DMS153 (cell line): ENCODE measurements around the gene TFPI2.

Experiments
- DNase-seq: peaks from one replicate; lab custom pipeline; 2025; lab: John Stamatoyannopoulos, UW

The TFPI2 gene

DNA sequence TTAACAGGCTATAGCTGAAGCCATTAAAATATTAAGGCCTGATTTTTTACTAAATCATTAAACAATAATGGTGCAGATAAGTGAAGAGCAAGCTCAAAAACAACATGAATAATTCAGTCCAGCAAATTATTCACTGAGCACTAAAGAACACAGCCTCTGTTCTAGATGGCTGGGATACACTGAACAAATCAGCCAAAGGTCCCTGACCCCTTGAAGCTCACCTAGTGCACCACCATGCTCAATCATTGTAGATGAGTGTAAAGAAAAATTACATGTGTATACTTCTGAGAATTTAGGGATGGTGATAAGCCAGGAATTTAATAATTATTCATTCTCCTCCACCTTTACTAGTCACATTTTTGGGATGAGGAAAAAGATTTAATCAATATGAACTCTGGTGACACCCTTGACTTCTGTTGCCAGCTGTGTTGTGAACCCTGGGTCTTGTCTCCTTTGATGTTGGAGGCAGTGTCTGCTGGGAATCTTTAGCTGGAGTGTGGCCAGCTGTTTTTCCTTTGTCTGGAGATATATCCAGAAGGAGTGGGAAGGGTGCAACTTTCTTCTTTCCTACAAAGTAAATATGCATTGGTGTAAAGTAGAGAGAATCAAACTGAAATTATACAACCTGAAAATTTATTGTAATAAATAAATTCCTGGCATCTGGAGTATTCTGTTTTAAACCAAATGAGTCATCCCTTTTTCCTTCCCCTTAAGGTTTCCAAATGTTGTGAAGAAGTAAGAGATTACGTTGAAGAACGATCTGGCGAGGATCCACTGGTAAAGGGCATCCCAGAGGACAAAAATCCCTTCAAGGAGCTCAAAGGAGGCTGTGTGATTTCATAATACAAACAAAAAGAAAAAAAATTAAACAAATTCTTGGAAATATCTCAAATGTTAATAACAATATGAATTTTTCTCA lies 19.8 kb upstream of the TFPI2 start:
- DNase-seq, result no peak

DNA sequence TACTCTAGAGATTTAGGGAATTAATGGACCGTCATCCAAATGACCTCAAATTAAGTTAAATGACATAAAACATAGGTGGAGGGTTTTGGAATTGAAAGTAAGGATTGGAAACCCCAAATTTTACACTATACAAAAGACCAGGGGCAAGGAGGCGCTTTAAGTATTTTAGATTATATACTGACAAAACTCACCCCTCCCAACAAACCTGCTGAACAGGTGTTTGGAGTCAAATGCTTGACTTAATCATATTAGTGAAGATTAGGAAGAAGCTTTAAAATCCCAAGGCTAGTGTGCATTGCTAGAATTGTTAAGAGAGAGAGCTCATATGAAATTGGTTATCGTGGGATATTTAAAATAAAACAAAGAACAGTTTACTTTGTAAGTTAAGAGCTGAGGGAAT lies 15.7 kb upstream of the TFPI2 start, which contains the start of gene GNGT1:
TSS of gene GNGT1 (plus strand) at position 301 of the 400 bp plus-strand sequence. CDS start 180 bp downstream, outside the sequence.
- no peak for DNase-seq

DNA sequence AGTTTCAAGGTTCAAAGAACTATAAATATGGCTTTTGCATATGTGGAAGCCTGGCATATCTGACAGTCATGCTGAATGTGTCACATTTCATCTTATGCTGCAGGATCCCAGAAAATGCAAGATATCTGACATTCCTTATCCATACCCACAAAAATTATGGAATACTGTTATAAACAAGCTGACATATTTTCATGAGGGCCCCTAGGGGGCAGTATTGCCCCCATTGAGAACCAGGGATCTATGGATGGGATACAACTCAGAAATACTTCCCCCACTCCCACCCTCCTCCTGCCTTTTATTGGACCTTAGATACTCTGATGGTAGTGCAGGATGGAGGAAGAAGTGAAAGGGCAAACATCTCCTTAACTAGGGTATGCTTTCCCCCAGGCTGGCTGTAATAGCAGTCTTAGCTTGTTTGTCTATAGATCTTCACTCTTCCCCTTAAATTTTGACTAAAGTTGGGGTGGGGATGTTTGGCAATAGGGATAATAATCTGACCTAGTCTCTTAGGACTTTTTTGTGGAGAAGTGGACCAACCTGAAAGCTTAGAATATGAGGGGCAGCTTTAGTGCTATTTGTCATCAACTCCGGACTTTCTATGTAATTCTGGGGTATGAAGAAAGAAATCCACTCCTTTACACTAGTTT lies 12.3 kb upstream of the TFPI2 start:
- DNase-seq, result no peak

DNA sequence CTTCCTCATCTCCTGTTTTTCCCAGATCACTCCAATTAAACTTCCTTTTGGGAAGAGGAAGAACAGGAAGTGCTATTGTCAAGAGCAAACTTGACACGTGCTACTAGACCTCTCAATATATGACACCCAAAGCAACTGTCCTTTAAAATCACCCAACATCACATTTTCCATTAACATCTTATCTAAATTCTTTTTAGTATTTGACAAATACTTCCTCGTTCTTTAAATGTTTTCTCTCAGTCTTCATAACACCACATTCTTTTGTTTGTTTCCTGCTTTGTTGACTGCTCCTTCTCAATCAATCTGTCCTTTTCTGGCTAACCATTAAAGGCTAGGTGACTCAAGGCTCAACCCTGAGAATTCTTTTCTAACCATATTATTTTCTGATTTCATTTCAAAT lies 7.1 kb upstream of the TFPI2 start:
- no peak for DNase-seq

DNA sequence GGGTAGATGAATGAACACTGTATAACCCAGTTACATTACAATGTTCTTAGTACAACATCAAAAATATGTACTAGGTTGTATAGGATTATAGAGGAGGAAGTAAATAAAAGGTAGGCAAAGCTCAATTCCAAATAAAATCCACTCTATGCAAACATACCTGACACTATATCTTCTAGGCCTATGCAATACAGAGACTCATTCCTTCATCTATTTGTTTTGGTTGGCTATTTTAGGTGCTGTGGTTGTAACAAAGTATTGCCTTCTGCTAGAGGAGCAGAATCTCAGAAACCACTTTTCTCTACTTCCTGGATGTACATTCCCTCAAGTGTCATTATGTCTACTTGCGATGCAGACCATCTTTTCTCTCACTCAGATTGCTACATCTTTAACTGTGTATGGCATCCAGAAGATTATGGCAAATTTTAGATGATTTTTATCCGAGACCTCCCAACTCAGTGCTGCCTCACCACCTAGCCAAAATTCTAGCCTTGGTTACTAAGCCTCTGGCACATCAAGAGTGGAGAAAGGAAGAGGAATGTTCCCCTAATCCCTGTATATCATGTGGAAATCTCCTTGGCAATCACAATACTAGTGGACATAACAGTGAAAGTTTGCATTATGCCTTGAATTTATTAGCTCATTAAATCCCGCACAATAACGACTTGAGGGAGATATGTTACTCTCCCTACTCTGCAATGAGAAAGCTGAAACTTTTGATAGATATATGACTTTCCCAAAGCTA lies 5.5 kb upstream of the TFPI2 start:
- DNase-seq, result no peak

DNA sequence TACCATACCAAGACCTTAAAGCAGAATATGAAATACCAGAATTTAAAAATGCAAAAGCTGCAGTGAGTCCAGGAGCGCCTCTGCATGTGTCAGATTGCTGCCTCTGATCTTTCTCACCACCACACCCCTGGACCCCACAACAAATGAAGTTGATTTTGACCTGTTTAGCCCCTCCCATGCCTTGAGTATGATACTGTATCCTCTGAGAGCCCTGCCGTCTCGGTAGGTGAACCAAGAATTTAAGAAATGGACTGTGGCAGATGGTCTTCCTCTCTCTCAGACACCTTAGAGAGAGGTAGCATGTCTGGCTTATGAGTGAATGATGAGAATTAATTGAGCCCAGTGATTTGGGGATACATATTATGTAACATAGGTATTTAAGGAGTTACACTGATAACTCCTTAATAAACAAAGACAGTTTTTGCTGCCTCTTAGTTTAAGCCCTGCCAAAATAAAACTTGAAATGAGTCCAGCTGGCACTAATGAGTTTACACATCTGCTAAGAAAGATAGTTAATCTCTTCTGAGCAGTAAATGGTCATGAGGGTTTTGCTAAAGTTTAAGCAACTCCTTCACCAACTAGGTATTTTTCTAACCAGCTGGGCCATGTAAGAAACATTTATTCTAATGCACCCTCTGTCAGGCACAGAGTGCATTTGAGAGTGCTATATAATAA lies 4.5 kb upstream of the TFPI2 start:
- DNase-seq, result no peak

DNA sequence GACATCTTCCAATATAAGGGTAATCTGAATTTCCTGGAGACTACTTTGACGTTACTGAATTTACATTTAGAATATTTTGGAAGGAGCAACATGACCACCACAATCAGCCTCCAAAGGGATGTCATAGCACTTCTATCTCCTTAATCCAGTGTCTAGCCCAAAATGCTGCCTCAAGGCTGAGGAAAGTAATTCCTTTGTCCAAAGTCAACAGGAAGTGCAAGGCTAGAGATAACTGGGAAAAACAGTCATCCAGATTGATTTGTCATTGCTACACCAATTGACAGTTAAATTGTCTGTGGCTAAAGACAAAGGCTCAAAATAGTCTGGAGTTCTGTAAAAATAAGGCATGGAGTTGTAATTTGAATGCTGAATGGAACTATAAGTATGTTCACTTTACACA lies 3.9 kb upstream of the TFPI2 start:
- no peak for DNase-seq

DNA sequence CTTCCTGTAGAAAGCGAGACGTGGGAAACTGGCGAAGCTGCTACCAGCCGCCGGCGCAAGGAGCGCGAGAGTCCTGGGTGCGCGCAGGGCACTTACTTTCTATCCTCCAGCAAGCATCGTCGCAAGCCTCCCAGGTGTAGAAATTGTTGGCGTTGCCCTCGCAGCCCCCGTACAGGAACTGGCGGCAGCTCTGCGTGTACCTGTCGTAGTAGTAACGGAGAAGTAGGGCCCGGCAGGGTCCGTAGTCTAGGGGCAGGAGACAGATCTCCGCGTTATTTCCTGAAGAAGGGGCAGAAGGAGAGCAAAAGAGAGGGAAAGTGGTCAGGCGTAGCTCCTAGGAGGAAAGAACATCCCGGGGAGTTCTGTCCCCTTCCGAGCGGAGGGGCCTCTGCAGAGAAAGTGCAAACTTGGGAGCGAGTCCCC lies 501 bp downstream of the TFPI2 start:
- DNase-seq, result no peak

DNA sequence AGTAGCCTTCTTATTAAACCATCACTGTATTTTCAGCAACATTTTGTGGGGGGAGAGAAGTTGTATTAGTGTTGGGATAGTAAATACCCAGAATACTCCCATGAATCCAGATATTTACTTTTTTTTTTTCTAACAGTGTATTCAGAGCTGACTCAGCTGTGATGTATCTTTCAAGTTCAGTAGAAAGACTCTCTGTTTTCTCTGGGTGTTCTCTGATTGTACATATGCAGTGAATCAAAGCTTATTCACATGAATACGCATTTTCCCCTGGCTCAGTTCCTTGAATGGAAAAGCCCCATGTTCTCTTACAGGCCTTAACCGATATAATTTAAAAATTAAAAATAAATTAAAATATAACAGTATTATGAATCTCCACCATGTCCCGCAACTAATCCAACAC lies 1.3 kb downstream of the TFPI2 start:
- no peak for DNase-seq

DNA sequence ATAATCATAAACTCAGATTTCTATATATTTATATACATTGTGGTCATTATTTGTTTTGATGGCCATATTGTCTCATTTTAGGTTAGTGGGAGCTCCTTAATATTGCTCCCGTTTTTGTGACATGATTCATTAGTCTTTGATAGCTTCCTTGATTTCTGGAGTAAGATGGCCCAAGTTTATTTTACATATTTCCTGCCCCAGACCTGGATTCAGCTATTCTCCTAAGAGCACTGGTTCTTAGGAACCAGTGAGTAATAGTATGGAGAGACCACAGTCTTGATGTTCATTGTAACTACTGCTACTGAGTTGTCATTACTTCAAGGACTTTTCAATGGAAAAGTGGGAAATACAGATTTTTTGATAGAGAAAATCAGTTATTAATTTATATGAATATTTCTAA lies 6.0 kb downstream of the TFPI2 start:
- no peak for DNase-seq

DNA sequence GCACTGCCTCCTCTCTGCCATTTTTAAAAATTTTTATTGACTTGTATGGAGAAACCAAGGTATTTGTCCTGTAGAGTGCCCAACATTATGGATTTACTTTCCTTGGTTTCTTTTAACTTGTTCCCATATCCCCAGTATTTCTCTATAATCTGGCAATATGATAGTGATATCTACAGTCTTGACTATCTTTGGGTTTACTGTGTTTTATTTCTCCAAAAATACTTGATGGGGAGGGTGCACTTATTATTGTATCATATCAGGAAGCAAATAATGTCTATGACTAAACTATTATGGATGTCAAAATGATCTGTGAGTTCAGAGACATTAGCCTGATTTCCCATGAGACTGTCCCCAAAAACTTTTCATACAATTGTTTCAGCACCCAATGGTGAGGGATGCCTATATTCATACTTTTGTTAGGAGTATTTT lies 6.6 kb downstream of the TFPI2 start:
- DNase-seq, result no peak

DNA sequence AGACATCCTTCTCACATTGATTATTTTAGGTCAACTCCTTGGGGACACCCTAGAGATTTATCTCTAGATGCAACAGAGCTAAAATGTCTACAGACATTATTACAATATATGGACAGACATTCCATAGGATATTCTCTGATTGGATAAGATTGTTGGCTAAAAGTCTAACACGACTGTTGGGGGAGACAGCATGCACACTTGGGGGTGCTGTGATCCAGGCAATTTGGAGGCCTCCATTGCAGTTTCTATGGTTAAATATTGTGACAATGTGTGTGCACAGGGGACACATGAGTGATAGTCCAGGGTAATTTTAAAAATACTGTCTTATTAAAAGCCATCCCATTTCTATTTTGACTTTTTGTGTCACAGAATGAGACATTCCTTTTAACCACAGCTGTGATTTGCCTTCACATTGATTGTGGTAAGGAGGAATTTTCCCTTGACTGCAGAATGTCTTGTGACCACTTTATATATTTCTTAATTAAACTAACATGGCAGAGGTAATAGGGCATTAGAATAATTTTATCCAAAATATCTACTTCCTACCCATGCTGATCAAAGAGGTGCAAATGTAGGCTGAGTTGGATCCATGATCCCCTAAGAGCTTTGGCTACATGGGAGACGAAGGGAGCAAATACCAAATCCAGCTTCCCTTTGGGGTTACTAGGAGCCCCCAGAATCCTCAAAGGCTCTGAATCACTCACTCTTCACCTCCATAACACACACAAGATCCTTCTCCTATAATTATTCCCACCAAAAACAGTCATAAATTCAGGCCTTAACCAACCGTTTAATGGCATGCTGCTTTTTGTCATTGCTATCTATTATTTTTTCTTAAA lies 7.3 kb downstream of the TFPI2 start:
- DNase-seq, result no peak

DNA sequence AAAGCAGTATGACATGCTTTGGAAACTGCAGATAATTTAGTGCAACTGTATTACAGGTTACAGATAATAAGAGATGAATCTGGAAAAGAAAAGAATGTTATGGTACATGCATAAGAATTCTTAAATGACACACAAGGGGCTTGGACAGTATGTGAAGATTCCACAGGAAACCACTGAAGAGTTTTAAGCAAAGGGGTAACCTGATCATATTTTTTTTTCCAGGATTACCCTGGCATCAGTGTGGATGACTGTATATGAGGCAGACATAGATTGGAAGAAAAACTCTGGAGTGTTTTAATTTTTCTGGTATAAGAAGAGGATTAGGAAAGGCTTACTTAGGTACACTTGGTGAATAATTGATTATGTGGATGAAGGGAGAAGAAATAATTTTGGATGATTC lies 8.1 kb downstream of the TFPI2 start:
- DNase-seq, result no peak

DNA sequence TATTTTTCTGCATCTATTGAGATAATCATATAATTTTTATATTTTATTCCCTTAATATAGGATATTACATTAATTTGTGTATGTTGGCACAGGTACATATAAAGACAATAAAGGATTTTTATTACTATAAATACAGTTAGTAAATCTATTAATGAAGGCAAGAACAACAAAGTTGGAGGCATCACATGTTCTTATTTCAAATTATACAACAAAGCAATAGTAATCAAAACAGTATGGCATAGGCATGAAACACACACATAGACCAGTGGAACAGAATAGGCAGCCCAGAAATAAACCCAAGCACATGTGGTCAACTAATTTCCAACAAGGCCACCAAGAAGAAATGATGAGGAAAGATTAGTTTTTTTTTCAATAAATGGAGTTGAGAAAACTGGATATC lies 11.2 kb downstream of the TFPI2 start:
- DNase-seq, result no peak

DNA sequence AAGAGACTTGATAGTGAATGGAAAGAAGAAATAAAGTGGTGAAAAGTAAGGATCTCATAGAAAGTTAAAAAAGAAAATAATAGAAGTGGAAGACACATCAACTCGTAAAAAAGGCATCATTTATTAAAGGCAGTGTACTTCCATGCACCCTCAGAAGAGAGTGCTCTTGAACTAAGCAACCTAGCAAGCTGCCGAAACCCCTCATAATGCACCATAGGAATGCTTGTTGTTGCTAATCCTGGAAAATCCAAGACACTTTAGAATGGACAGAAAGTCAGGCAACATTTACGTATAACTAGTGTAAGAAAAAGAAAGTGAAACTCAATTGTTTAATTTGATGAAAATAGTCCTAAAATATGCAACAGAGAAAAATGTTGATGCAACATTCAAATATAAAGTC lies 12.8 kb downstream of the TFPI2 start:
- no peak for DNase-seq

DNA sequence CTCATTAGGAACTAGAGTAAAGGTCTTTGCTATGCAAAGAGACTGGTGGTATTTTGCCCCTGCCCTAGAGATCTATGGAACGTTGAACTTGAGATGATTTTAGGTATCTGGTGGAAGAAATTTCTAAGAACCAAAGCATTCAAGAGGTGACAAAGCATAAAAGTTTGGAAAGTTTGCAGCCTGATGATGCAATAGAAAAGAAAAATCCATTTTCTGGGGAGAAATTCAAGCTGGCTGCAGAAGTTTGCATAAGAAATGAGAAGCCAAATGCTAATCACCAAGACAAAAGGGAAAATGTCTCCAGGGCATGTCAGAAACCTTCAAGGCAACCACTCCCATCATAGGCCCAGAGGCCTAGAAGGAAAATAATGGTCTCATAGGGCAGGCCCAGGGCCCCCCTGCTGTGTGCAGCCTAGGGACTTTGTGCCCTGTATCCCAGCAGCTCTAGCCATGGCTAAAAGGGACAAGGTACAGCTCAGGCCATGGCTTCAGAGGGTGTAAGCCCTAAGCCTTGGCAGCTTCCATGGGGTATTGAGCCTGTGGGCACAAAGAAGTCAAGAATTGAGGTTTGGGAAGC lies 16.5 kb downstream of the TFPI2 start:
- DNase-seq, result no peak

DNA sequence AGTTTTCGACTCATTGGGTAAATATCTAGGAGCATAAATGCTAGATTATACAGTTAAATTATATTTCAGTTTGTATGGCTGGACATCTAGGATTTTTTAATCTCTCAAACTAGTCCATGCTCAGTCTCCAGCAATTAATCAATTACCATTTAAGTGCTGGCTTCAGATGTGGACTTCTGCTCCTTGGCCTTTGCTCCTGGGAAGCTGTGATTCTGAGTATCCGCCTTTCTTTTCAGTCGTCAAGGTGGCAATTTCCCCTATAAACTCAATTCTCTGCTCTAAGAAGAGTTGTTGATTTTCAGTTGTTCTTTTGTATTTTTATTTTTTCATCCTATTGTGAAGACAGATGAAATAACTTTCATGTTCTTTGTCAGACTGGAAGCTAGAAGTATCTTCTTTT lies 23.7 kb downstream of the TFPI2 start:
- DNase-seq, result no peak

DNA sequence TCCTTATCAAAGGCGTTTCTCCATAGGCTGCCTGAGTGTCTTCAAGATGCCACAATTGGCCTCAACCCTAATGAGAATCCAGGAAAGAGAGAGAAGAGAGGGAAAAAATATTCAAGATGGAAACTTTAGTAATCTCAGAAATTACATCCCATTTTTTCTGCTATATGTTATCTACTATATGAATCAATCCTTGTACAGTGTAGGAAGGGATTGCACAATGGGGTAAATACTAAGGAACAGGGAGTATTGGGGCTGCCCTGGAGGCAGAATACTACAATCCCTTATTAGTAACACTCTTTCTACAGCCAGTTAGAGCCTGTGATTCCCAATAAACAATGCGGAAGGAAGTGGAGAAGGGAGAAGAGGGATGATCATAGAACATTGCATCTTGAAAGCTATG lies 27.9 kb downstream of the TFPI2 start:
- no peak for DNase-seq

DNA sequence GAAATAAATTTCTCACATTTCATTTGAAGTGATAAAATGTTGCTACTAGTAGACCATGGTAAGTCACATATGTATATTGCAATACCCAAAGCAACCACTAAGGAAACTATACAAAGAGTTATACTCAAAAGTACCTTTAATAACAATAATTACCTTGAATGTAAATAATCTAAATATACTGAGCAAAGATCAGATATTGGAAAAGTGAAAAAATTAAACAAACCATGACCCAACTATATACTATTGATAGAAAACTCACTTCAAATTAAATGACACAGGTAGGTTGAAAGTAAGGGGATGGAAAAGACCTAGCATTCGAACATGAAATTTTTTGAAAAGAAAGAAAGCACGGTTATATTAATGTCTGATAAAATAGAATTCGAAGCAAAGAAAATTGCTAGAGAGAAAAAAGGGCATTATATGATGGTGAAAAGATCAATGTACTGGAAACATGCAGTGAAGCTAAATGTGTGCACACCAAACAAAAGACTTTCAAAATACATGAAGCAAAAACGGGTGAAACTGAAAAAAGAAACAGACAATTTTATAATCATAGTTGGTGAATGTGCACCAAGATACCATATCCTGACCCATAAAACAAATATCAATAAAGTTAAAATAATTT lies 29.1 kb downstream of the TFPI2 start:
- DNase-seq, result no peak

DNA sequence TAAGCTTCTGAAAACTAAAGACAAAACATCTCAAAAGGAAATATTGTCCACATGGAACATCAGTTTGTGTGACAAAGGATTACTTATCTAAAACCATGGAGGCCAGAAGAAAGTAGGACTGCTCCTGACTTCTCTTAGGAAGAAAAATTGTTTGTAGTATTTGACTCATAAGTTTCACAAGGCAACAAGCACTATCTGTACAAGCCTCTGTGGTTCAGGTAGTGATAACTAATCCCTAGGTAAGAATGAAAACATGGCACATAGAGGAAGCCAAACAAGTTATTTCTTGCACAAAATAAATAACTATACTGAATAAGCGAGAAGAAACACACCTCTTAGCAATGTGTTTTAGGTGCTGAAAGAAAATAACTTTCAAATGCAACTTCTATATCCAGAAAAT lies 30.3 kb downstream of the TFPI2 start:
- DNase-seq, result no peak
